Posterior vena cava (tissue), 2 donors: ENCODE data around the gene MRGPRF. TPM values are rescaled to one million over a fixed set of nuclear protein-coding genes. Genes with fewer than 3 reads are reported as not detected.
"Not testable (repeated sequence)": the region's sequence is repeated elsewhere in the genome, so short reads cannot be mapped to it uniquely, and the experiment has no call there.

Source experiments
- DNase-seq: peaks from one replicate; pipeline ENCODE4 v3.0.0-alpha.2; 2020; ENCODE audit warnings: low spot score
- intact Hi-C, 2 donors: fragments of 100-400 bp; cut with DNase I; formaldehyde crosslinking; loops; one replicate each; pipeline versions ENCODE4 v1.14.1 to v1.14.2; 2022 to 2023
- total RNA-seq, 2 donors: library from RNA; stranded (reverse); fragmentation: NEBNext Ultra II Directional; extraction: Animal tissue kit (Norgen Biotek cat#: 25700); gene quantifications; one replicate each; pipeline ENCODE4 v1.2.1, GENCODE V29; 2021
- donor health status: DM: yes; HTN: yes; CAD: no.
- donor health status: DM: yes; HTN: yes; CAD: no.

MRGPRF gene
- total RNA-seq, 2 donors from 2014 or later = 117 to 138 TPM

DNA sequence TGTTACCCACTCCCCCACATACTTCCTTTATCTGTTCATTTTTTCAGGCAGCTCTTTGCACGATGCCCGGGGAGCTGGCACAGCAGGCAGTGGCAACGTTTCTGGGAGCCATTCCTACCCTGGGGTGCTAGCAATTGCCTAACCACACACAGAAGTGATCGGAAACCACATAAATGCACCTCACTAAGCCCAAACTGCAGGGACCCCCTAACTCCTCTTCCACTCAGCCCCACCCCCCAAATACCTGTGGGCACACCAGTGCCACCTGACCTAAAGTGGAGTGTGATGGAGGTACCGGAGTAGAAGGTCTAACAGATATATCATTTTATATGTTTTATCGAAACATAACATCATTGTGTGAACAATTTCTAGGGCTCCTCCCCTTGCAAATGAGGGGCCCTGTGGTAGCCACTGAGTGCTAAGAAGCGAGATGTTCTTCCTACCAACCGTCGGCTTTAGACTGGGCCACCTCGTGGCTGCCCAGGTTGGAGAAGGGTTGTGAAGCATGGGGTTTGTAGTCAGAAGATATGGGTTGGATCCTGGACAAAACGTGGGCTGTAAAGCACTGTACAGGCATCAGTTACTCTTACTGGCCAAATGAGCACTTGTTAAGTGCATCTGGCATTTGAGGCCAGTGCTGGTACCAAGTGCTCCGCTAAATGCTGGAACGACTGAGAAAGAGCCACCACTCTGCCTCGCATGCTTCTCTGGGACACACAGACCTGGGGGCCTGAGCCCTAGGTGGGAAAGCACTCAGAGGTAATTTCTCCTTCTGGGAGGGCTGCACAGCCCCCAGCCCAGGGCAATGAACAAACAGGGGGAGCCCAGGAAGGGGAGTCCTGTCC, 35.0 kb downstream of the MRGPRF start:
- intact Hi-C loops = no loop called here
- peak; percentile 25 for DNase-seq

DNA sequence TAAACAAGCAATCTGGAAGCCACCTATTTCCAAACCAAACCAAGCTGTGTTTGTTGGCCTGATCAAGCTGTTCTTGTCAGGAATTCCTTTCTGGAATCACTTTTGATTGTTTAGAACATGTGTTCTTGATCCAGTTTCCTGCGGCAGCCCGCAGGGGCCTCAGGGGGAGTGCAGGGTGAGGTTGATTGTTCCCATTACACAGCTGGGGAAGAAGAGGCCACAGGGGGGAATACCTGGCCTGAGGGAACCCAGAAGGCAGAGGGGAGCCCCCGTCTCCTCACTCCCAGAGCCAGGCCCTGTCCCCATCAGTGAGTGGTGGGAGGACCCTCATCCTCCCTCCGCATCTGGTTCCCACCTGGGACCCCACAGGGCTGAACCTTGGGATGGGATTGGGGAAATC, 36.5 kb downstream of the MRGPRF start:
- intact Hi-C loops = no loop called here
- peak; percentile 51 for DNase-seq

DNA sequence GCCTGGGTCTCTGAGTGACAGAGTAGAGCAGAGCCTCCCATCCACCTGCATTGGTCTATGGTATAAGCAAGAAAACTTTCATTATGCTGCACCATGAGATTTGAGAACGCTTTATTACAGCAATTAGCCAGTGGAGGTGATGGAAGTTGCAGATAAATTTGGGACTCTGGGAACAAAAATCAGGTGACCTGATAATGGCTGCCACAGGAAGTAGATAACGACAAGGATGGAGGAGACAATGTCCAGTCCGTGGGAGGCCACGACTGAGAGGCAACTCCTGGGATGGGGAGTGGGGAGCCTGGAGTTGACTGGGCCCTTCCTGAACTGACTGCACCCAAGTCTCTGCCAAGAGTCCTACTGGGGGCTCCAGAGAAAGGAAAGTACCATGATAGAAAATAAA, 37.0 kb downstream of the MRGPRF start:
- intact Hi-C loops = no loop called here
- peak; percentile 47 for DNase-seq

DNA sequence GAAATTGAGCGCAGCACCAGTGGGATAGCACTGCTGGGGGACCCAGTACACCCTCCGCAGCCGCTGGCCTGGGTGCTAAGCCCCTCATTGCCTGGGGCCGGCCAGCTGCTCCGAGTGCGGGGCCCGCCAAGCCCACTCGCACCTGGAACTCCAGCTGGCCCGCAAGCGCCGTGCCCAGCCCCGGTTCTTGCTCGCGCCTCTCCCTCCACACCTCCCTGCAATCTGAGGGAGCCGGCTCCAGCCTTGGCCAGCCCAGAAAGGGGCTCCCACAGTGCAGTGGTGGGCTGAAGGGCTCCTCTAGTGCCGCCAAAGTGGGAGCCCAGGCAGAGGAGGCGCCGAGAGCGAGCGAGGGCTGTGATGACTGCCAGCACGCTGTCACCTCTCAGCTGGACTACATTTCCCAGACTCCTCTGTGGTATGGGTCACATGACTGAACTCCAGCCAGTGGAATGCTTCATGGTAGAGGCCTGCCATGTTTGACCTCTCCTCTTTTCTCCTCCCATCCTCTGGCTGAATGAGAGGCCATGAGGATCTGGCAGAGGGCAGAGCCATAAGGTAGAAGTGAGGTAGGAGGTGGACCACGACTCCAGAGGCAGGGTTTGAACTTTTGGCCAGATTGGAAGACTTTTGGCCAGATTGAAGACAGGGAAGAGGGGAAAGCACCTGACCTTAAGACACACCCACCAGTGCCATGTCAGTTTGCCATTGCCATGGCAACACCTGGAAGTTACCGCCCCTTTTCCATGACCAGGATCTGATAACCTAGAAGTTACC, 38.4 kb downstream of the MRGPRF start:
- intact Hi-C loops = no loop called here
- DNase-seq = peak; percentile 62

DNA sequence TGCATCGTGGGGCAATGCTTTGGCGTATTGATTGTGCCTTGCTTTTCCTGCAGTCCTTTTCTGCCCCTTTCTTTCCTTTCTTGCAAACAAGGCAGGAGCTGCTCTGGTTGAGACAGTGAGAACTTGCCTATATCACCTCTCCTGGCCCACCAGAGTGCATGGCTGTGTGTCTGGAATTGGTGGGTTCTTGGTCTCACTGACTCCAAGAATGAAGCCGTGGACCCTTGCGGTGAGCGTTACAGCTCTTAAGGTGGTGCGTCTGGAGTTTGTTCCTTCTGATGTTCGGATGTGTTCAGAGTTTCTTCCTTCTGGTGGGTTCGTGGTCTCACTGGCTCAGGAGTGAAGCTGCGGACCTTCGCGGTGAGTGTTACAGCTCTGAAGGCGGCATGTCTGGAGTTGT, 39.3 kb downstream of the MRGPRF start:
- intact Hi-C loops, DNase-seq: not testable (repeated sequence)

DNA sequence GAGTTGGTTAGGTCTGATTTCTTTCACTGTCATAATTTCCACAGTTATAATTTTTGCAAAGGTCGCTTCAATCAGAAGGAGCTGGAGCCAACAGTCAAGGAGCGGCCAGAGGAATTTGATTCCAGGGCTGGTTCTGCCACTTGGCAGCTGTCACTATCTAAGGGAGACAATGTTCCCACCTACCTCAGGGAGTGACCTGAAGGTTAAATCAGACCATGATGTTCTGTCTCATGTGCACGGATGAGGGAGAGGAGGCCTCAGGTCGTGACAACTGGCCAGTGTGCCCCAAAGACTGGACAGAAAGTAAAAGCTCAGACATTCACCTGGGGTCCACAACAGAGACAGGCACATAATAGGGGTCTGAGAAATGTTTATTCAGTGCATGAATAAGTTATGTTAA, 39.8 kb downstream of the MRGPRF start:
- DNase-seq = peak; percentile 53
- intact Hi-C loops = no loop called here

DNA sequence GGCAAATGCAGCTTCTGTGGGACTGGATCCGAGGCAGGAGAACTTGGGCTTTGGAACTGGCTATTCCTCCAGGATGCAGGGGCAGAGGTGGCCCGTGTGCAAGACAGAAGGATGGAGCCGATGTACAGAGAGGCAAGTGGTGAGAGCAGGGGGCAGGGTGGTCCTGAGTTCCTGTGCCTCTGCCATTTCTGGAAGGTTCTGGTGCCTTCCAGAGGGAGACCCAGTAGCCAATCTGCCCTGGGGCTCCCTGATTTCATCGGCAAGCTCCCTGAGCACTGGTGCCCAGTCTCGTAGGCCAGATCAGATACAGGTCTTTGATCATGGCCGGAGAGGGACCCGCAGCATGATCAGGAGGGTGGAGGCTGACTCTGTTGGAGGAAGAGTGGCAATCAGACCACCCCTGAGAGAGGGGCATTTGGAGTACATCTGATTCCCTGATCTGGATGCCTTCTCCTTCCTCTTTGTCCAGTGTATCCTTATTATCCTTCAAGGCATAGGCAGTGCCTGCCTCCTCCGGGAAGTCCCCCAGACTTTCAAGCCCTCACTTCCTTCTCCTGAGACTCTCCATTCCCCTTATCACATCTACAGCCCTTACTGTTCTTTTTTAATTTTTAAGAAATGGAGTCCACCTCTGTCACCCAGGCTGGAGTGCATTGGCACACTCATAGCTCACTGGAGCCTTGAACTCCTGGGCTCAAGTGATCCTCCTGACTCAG, 42.0 kb downstream of the MRGPRF start:
- peak; percentile 30 for DNase-seq

DNA sequence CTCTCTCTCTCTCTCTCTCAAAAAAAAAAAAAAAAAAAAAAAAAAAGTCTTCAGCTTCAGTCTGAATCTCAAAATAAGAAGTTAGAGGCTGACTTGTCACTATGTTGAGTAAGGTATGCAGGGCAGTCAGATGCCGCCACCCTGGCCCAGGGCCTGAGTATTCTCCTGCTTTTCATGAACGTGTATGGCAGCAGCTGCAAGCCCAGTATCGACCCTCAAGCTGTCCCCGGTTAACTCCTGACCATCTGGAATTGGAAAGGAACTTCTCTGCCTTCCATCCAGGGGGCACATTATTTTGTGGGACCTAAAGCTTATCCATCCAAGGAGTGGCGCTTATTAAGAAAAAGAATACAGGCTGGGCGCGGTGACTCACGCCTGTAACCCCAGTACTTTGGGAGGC, 43.7 kb downstream of the MRGPRF start:
- intact Hi-C loops = no loop called here
- peak; percentile 56 for DNase-seq

More for the DNA sequence above, 42.0 kb downstream of the MRGPRF start:
- intact Hi-C loops = no loop called here

DNA sequence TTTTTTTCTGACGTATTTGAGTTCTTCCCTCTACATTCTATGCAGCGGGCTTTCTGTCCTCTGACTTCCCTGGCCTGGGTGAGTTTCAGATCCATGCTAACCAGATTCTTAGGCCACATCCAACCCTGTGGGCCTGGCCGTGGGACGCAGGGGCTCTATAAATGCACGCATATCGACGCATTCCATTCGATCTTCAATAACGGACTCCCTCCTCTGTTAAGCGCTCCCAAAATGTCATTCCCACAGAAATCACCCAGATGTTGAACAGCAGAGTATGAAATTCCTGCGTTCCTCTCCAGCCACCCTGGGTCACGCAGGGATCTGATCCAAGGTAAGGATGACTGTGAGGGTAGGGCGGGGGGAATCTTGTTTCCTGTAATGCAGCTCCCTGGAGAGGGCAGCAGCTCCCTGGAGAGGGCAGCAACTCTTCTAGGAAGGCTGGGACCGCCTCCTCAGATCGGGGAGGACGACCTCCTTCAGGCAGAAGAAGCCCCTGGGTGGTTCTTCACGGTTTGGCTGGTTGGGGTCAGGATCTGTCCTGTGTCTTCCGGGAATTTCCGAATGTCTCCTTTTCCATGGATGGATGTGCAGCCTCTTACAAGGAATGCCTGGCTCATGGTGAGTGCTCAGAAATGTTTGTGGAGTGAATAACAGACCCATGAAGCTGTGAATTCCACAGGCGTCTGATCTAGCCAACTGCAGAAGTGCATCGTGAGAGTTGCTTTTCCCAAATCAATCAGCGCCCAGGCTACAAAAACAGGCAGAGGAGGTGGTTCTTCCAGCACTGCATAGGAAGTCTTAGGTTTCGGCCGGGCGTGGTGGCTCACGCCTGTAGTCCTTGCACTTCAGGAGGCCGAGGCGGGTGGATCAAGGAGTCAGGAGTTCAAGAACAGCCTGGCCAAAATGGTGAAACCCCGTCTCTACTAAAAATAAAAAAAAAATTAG, 44.5 kb downstream of the MRGPRF start:
- intact Hi-C loops = no loop called here
- DNase-seq = peak; percentile 74

DNA sequence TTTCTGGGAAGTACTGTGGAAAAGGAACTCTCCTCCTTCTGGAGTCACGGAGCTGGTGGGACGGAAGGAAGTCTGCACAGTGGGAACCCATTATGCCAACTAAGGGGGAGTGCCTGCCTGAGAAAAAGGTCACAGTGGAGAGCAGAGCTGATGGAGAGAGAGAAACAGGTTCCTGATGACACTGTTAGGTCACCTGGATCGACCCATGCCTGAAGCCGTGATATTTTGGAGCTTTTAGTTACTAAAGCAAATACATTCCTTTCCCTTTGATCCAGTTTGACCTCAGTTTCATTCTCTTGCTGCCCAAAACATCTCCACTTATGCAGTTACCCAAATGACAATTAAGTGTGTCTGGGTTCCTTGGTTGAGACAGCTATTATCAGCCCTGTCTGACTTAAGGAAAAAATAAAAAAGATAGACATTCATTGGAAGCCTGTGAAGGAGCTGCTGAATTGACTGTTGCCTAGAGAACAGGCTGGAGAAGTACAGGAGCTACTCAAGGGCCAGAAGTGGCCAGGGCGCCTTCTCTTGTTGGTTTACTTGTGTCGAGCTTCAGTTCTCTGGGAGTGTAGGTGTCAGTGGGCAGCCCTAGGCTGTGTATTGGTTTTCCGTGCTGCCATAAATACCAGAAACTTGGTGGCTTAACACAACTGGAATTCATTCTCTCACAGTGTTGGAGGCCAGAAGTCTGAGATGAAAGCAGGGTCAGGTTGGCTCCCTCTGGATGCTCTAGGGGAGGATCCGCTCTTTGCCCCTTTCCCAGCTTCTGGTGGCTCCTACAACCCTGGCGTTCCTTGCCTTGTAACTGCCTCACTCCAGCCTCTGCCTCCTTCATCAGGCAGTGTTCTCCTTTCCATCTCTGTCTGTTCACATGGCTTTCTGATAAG, 45.9 kb downstream of the MRGPRF start:
- intact Hi-C loops = no loop called here
- DNase-seq = peak; percentile 46

DNA sequence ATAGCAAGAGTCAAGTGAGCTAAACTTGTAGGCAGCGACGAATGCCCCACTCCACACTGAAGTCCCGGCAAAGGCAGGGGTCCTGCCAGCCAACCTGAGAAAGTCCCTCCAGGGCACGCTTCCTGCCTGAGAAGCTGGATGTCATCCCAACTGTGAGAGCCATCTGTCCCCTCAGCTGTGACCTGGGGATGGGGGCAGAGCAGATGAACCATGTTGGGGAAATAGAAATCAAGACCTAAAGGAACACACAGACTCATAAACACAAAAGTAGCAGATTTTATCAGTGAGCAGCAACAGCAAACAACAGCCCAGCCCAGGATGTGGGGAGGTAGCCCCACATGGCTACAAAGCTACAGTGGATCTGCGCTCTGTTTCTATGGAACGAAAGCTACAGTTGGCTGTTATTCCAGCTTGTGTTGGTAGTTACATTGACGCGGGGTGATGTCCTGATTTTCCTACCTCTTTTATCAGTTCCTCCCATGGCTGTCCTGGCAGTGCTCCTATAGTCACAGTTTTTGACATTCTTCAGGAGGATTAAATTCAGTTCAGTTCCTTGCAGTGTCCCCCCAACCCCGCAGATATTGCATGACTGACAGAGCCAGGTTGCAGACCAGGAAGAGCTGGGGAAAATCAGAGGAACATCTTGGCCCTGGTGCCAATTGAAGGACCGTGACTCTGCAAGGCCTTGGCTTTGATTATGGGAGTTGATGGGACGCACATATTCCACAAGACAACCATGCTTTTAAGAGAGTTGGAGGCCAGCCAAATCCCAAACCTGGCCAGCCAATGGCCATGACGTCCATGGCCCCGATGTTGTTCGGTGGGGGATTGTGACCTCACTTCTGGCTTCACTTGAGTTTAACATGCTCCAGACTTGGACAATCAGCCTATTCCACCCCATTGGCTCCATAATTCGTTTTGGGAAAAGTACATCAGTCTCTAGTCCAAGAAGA, 46.9 kb downstream of the MRGPRF start:
- DNase-seq = peak; percentile 79
- intact Hi-C loops = no loop called here

DNA sequence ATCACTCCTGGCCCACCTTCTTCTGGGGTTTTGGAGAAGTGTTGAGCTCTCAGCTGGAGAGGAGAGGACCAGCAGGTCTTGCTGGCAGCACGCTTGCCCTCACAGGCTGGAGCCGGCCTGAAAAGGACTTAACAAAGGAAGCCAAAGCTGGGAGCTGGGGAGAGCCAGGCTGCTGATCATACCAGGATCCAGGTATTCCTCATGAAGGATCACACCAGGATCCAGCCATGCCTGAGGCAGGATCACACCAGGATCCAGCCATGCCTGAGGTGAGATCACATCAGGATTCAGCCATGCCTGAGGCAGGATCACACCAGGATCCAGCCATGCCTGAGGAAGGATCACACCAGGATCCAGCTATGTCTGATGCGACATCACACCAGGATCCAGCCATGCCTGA, 49.3 kb downstream of the MRGPRF start:
- intact Hi-C loops = no loop called here
- DNase-seq = peak; percentile 34

DNA sequence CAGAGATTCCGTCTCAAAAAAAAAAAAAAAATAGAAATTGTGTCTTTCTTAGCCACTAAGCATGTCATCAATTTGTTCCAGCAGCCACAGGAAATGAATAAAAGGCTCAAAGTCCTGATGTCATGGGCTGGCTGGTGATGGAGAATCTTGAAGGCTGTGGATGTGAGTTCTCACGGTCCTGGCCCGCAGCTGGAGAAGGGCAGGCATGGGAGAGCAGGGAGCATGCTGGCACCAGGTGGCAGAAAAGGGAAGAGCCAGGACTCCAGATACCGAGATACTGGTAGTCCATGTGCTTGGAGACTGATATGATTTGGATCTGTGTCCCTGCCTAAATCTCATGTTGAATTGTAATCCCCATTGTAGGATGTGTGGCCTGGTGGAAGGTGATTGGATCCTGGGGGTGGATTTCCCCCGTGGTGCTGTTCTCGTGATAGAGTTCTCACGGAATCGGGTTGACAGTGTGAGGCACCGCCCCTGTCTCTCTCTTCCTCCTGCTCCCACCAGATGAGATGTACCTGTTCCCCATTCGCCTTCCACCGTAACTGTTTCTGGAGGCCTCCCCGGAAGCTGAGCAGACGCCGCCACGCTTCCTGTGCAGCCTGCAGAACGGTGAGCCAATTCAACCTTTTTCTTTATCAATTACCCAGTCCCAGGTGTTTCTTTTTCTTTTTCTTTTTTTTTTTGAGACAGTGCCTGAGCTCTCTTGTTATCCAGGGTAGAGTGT, 50.4 kb downstream of the MRGPRF start:
- DNase-seq = peak; percentile 41
- intact Hi-C loops = no loop called here

DNA sequence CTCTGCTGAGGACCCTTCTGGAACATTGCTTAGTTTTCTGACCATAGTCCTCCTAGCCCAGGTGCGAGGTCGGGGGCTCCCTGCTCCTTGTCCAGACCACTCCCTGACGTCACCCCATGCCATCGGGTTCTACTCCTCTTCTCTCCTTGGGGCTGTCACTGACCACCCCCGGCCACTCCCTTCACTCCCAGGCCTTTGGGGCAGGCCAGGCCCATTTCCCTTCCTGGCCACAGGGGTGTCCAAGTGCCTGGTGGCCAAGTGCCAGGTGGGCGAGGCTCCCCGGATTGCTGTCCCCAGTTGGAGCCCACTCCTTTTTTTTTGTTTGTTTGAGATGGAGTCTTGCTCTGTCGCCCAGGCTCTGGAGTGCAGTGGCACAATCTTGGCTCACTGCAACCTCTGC, 51.8 kb downstream of the MRGPRF start:
- peak; percentile 71 for DNase-seq
- intact Hi-C loops = no loop called here

DNA sequence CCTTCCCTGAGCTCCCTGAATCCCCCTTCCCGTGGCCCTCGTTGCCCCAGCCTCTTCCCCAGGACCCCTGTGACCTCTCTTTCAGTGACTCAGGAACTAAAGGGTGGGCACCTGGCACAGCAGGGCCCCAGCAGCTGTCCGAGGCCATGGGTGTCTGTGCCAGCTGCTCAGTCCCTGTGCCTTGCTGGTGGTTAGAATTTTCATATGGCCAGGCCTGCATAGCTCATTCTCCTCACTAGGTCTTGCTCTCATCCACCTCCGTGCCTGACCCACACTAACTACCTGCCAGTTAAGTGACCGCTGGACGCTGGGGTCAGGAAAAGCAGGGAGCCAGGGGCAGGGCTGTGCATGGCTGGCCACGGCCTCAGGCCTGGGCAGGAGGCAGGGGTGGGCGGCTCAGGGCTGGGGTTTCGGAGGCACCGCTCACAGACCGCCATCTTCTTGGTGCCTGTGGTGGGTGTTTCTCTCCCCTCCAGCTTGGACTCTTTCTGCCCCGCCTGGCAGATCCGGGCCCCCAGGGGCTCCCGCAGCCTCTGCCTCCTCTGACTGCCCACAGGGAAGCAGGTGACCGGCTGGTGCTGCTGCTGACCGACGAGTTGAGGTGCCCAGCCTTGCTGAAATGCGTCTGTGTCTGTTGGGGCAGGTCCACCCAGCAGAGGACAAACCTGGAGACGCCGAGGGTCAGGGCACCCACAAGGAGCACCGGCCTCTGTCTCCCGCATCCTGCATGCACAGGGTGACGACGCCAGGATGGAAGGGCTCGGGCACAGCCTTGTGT, 52.6 kb downstream of the MRGPRF start:
- peak; percentile 74 for DNase-seq
- intact Hi-C loops = no loop called here
